Keratinocyte (primary cell): ENCODE data around the gene GALNT7. TPM values are rescaled to one million over a fixed set of nuclear protein-coding genes. Genes with fewer than 3 reads are reported as not detected.

ENCODE experiments used
- DNase-seq: peaks from one replicate; pipeline ENCODE4 v3.0.0-alpha.2; 2011; ENCODE audit warnings: low read depth, missing footprints, low spot score
- FAIRE-seq: peaks from 2 replicates; lab custom pipeline; 2011; peaks lifted over from hg19 to GRCh38; lab: Jason Lieb, UNC
- H2AFZ ChIP-seq: 2 replicates; pipeline ENCODE4 v1.6.0; 2012; ENCODE audit warnings: low read length, control low read depth, inconsistent platforms; ENCODE audit not compliant: control insufficient read depth
- H3K27ac ChIP-seq: 2 replicates; pipeline ENCODE4 v1.5.1; 2011; ENCODE audit warnings: low read length; ENCODE audit not compliant: control insufficient read depth, insufficient read depth
- H3K27me3 ChIP-seq: 3 replicates; pipeline ENCODE4 v1.6.0; 2011; ENCODE audit warnings: low read length; ENCODE audit not compliant: control insufficient read depth, insufficient read depth; ENCODE audit errors: extremely low read depth
- H3K36me3 ChIP-seq, 2 experiments: 2 replicates in 1 of 2; 3 replicates in 1 of 2; pipeline ENCODE4 v1.5.1; 2011; ENCODE audit warnings: low read length in 2 of 2, mild to moderate bottlenecking in 1 of 2; ENCODE audit not compliant: control insufficient read depth in 2 of 2, insufficient read depth in 2 of 2; ENCODE audit errors: extremely low read depth in 1 of 2
- H3K4me1 ChIP-seq: 3 replicates; pipeline ENCODE4 v1.5.1; 2011; ENCODE audit warnings: low read length; ENCODE audit not compliant: control insufficient read depth, insufficient read depth; ENCODE audit errors: extremely low read depth
- H3K4me2 ChIP-seq: 3 replicates; pipeline ENCODE4 v1.6.0; 2011; ENCODE audit warnings: low read depth, low read length; ENCODE audit not compliant: control insufficient read depth, insufficient read depth; ENCODE audit errors: extremely low read depth
- H3K4me3 ChIP-seq, 3 experiments: fragments of 200-600 bp in 1 of 3; sonication (generic) in 1 of 3; 2 replicates in 2 of 3; 3 replicates in 1 of 3; pipeline ENCODE4 v1.5.1; 2011 to 2016; ENCODE audit warnings: low read length in 3 of 3, mild to moderate bottlenecking in 3 of 3, control low read depth in 2 of 3, inconsistent platforms in 1 of 3, low read depth in 1 of 3, mixed read lengths in 1 of 3, mixed run types in 1 of 3, moderate library complexity in 1 of 3; ENCODE audit not compliant: control insufficient read depth in 2 of 3, insufficient read depth in 2 of 3; ENCODE audit errors: extremely low read depth in 1 of 3
- H3K79me2 ChIP-seq: 2 replicates; pipeline ENCODE4 v1.6.0; 2012; ENCODE audit warnings: low read length; ENCODE audit not compliant: control insufficient read depth, insufficient read depth
- H3K9ac ChIP-seq: 3 replicates; pipeline ENCODE4 v1.6.0; 2011; ENCODE audit warnings: low read length; ENCODE audit not compliant: control insufficient read depth, insufficient read depth; ENCODE audit errors: extremely low read depth
- H3K9me1 ChIP-seq: 3 replicates; pipeline ENCODE4 v1.6.0; 2011; ENCODE audit warnings: low read length; ENCODE audit not compliant: control insufficient read depth, insufficient read depth; ENCODE audit errors: extremely low read depth
- H3K9me3 ChIP-seq: 2 replicates; pipeline ENCODE4 v1.5.1; 2012; ENCODE audit warnings: low read depth, low read length; ENCODE audit not compliant: control insufficient read depth
- H4K20me1 ChIP-seq: 3 replicates; pipeline ENCODE4 v1.6.0; 2011; ENCODE audit warnings: low read length; ENCODE audit not compliant: control insufficient read depth, insufficient read depth; ENCODE audit errors: extremely low read depth
- EZH2 ChIP-seq: IDR thresholded peaks from one replicate; pipeline ENCODE4 v1.6.1; 2012; ENCODE audit warnings: inconsistent platforms, mild to moderate bottlenecking, low read length, moderate library complexity
- dilution Hi-C: fragments of 300-500 bp; cut with MboI; formaldehyde crosslinking; loops from one replicate; pipeline ENCODE4 v1.7.0; 2020; ENCODE audit warnings: low sequenced_read_pairs; ENCODE audit not compliant: extremely low pct_ligation_motif_present
- polyA plus RNA-seq, 5 experiments: library from polyadenylated mRNA; depleted of rRNA in 3 of 5; stranded (reverse) in 3 of 5; stranded (forward) in 1 of 5; unstranded in 1 of 5; fragments of >200 nt; gene quantifications; 1 replicate in 1 of 5; 2 replicates in 3 of 5; 3 replicates in 1 of 5; pipeline versions ENCODE4 v1.2.1 to v1.2.3, GENCODE V29; 2011 to 2012; ENCODE audit warnings: missing spikeins in 2 of 5, low read depth in 1 of 5, low replicate concordance in 1 of 5
- TF ChIP-seq, protein P1 (sequence below), 3 experiments: IDR thresholded peaks in 1 of 3; conservative IDR thresholded peaks in 1 of 3; optimal IDR thresholded peaks in 1 of 3; 2 replicates in 2 of 3; 3 replicates in 1 of 3; pipeline versions ENCODE3 to v1.5.1; 2011; ENCODE audit warnings: low read length in 3 of 3, mild to moderate bottlenecking in 3 of 3, moderate library complexity in 2 of 3, control low read depth in 1 of 3, inconsistent platforms in 1 of 3; ENCODE audit not compliant: insufficient read depth in 2 of 3; ENCODE audit errors: extremely low read depth in 1 of 3

GALNT7 gene
- polyA plus RNA-seq, 1 donor (not counting 4 experiments of a cell fraction or from before 2014, with no cell fraction given), result 28.8 TPM

DNA sequence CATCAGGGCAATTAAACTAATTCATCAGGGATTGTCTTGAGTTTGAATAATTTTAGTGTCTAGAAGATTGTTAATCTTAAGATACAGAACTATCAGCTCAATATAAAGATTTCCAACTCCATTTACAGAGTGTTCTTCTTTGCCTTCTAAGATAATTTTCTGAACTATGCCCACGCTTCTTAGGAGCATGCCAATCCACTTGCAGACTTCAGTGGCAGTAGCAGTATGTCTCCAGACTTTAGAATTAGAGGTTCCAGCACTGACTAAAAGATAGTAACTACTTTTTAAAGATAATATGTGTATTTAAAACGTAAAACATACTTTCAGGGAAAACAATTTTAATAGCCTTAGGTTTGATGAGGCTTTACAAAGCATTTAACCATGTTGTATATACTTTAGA, 34.2 kb upstream of the GALNT7 start:
- TF ChIP-seq EZH2, result no peak
- TF ChIP-seq, protein P1, sequence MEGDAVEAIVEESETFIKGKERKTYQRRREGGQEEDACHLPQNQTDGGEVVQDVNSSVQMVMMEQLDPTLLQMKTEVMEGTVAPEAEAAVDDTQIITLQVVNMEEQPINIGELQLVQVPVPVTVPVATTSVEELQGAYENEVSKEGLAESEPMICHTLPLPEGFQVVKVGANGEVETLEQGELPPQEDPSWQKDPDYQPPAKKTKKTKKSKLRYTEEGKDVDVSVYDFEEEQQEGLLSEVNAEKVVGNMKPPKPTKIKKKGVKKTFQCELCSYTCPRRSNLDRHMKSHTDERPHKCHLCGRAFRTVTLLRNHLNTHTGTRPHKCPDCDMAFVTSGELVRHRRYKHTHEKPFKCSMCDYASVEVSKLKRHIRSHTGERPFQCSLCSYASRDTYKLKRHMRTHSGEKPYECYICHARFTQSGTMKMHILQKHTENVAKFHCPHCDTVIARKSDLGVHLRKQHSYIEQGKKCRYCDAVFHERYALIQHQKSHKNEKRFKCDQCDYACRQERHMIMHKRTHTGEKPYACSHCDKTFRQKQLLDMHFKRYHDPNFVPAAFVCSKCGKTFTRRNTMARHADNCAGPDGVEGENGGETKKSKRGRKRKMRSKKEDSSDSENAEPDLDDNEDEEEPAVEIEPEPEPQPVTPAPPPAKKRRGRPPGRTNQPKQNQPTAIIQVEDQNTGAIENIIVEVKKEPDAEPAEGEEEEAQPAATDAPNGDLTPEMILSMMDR (optimal IDR thresholded peaks at IDR 0.05 in 1 of 3, IDR thresholded peaks at IDR 0.05 in 1 of 3, conservative IDR thresholded peaks at IDR 0.05 in 1 of 3; ENCODE audit: extremely low read depth in 1 of 3, insufficient read depth in 2 of 3, low read length in 3 of 3), result no peak
- Histone ChIP-seq H3K4me1 (no peaks in the 10 kb centered on the region), H3K9me3 (no peaks in the 10 kb centered on the region), H3K27me3 (no peaks in the 10 kb centered on the region), H4K20me1 (no peaks in the 10 kb centered on the region), H3K27ac (no peak overlapping the region), H2AFZ (no peak overlapping the region), H3K36me3 (no peaks in the 10 kb centered on the region), H3K4me2 (no peak overlapping the region), H3K9ac (no peak overlapping the region), H3K79me2 (no peaks in the 10 kb centered on the region), H3K9me1 (no peaks in the 10 kb centered on the region), H3K4me3 (no peak overlapping the region)
- FAIRE-seq (no peak), DNase-seq (no peak)
- dilution Hi-C loops, result no loop called here

DNA sequence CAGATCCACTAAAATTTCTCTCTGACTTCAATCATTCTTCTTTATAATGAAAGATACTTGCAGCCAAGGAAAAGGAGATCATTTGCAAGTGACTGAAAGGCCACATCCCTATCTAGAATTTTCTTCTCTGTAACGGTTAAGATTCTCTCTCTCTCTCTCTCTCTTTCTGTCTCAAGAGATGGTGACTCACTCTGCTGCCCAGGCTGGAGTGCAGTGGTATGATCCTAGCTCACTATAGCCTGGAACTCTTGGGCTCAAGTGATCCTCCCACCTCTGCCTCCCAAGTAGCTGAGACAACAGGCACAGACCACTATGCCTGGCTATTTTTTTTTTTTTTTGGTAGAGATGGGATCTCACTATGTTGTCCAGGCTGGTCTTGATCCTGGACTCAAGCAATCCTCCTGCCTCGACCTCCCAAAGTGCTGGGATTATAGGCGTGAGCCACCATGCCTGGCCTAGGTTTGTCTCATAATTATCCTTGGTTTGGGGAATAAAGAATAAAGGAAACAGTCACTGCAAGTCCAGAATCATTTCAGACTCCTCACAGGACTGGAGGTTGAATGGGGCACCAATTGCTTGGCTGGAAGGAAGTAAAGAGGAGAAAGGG, 33.3 kb upstream of the GALNT7 start:
- Histone ChIP-seq H2AFZ (no peak overlapping the region), H3K27ac (no peak overlapping the region), H3K9me3 (no peaks in the 10 kb centered on the region), H4K20me1 (no peaks in the 10 kb centered on the region), H3K27me3 (no peaks in the 10 kb centered on the region), H3K4me3 (no peak overlapping the region), H3K4me2 (no peak overlapping the region), H3K36me3 (no peaks in the 10 kb centered on the region), H3K9ac (no peak overlapping the region), H3K4me1 (no peaks in the 10 kb centered on the region), H3K79me2 (no peaks in the 10 kb centered on the region), H3K9me1 (no peaks in the 10 kb centered on the region)
- TF ChIP-seq EZH2, result no peak
- TF ChIP-seq, protein P1 (optimal IDR thresholded peaks at IDR 0.05 in 1 of 3, IDR thresholded peaks at IDR 0.05 in 1 of 3, conservative IDR thresholded peaks at IDR 0.05 in 1 of 3; ENCODE audit: extremely low read depth in 1 of 3, insufficient read depth in 2 of 3, low read length in 3 of 3), result no peak
- DNase-seq, result no peak
- FAIRE-seq, result no peak
- dilution Hi-C loops, result no loop called here
